Medulla oblongata (tissue), 1 donor: ENCODE results near the gene SIK3.
"Not testable (repeated sequence)": the region's sequence is repeated elsewhere in the genome, so short reads cannot be mapped to it uniquely, and the experiment has no call there.

Source experiments
- DNase-seq: peaks from one replicate; pipeline ENCODE4 v3.0.0-alpha.2; 2015; ENCODE audit errors: extremely low spot score

The SIK3 gene

DNA sequence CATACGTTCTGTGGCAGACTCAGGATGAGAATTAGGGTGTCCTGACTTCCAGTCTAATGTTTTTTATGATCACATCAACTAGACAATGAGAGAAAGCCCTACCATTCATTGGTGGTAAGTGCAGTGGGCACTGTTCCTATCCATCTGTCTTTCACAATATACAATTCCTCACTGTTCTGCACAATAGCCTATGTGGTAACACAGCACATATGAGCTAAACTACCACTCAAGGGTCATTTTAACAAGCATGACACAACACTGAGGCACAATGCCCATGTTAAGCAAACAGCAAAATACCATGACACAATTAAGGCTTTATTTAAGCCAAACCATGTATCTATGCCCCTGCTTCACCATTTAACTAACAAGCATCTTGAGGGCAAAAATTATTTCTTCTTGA, 52.3 kb downstream of the SIK3 start:
- DNase-seq = peak; percentile 85

DNA sequence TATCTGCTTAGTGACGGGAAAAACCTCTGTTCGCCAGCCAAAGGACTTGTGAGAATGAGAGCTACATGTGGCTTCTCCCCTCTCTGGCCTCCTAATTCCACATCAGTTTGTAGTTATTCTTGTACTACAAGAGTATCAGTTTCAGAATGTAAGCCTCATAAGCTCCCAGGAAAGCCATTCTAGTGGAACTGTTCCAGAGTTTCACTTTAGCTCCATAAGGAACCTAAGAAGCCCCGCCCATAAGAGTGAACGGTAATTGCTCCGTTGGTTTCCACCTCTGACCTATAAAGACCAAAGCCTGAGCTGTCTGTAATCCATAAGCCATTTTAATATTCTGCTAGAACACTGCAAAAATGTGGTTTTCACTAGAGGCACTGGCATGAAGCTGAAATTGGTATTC, 53.0 kb downstream of the SIK3 start:
- DNase-seq = no peak

DNA sequence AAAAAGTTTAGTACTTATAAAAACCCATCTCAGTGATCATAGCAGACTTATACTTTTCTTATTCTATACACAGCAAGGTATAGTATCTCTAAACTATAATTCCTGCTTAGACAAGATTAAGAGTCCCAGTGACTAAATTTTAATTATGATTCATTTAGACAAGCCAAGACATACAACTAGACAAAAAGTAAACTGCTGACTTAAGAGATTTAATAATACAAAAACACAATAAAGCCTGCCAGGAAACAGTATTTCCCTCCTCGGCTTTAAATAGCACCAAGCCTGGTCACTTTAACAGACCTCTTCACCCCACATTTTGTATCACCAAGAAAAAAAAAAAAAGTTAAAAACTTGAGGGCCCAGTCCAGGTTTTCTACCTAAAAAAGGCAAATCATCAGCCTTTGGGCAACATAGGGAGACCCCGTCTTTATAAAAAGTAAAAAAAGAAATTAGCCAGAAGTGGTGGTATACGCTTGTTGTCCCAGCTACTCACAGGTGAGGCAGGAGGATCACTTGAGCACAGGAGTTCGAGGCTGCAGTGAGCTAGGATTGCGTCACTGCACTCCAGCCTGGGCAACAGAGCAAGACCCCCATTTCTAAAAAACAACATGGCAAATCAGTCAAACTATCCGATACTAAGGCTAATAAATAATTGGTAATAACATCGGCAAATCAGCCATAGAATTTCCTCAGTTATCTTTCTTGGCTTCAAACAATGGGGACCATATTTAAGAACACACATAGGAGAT, 53.8 kb downstream of the SIK3 start:
- DNase-seq = no peak

DNA sequence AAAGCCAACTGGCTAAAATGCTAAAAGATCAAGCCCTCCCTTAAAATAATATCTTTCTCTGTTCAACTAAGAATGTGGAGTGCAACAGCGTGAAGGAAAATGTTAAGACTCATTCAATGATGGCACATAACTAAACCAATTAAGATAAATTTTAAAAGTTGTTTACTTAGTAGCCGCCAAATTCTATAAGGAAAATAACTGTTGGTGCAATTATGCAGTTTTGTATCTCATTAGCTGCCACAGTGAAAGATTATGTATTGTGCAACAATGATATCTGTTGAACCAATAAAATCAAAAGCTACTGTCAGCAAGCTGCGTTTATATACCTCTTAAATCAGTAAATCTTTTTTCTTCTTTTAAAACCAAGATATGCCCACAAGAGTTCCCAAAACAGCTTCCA, 55.5 kb downstream of the SIK3 start:
- no peak for DNase-seq

DNA sequence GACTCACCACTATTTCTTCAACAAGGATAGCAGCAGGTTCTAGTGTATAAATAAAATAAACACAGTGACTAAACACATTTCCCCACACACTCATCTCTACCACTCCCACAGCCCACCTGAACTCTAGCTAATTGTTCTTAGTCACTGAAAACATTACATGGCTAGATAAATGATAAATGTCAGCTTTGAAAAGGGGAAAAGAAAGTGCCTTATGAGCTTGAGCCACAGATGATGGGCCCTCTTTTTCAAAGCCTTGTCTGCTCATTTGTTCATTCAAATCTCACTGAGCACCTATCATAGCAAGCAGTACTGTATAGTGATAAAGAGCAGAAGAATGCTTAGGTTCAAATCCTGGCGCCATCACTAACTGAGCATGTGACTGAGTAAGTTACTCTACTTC, 58.3 kb downstream of the SIK3 start:
- no peak for DNase-seq

DNA sequence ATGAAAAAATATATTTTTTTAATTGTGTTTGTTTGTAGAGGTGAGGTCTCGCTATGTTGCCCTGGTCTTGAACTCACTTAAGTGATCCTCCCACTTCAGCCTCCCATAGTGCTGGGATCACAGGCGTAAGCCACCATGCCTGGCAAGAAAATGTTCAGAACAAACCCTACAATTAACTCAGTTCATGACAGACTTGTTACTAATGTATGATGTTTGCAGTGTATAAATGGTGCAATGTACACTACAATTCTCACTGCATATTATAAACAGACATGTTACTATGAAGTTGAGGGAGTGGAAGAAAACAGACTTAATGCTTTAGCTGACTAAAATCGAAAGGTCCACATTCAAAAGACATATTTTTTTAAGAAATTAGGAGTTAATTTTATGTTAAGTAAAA, 59.0 kb downstream of the SIK3 start:
- no peak for DNase-seq

DNA sequence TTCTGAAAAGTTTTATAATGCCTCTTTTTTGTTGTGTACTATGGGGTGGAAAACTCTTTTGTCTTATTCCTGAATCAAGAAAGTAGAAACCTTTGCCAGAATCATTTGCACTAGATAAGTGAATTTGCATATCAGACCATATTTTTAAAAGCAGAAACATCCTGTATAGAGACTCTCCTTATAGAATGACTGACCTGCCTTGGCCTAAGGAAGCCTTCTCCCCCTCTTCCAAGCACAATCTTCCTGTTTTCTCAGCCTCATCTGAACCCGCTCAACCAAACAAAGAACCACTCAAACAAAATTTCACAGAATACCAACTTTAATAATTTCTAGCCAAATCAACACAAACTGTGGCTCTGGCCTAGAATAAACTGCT, 60.3 kb downstream of the SIK3 start:
- DNase-seq = no peak

DNA sequence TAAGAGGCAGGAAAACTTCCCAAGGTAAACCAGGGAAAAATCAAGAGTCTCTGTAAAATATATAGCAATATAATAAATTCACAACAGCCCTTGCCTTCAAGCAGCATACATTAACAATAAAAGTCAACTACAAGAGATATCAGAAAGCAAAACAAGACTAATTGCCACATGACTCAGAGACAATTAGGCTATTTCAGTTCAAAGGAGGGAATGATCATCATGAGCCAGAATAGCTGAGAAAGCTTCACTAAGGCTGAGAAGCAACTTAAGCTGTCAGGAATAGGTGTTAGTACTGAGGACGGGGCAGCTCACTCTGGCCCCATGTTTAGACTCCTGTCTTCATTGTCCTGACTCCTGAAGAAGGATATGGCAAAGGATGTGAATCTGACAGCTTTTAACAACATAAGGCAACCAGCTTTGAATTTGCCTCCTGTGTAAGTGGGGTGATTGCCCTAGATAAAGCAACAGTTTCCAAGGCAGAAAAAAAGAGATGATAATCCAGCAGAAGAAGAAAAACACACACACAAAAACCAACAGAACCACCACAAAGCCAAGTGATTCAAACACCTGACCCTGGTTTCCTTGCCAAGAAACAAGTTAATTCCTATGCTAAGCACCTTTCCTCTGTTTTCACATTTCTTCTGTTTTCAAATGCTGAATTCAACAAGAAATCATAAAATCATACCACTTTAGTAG, 60.8 kb downstream of the SIK3 start:
- DNase-seq = peak; percentile 74

DNA sequence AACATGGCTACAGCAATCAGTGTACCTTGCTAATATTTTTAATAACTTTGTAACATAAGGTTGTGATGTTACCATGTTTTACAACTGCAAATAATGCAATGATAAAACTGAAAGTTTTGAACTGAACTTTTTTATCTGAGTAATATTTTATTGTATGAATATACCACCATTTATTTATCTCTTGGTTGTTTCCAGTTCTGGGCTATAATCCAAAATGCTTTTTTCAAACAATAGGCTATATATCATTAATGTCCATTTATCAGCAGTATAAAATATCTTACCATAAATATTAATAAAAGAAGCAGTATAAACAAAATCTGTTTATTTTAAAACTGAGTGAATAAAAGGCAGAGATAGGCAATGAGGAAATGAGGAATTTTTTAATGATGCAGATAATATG, 63.3 kb downstream of the SIK3 start:
- no peak for DNase-seq

DNA sequence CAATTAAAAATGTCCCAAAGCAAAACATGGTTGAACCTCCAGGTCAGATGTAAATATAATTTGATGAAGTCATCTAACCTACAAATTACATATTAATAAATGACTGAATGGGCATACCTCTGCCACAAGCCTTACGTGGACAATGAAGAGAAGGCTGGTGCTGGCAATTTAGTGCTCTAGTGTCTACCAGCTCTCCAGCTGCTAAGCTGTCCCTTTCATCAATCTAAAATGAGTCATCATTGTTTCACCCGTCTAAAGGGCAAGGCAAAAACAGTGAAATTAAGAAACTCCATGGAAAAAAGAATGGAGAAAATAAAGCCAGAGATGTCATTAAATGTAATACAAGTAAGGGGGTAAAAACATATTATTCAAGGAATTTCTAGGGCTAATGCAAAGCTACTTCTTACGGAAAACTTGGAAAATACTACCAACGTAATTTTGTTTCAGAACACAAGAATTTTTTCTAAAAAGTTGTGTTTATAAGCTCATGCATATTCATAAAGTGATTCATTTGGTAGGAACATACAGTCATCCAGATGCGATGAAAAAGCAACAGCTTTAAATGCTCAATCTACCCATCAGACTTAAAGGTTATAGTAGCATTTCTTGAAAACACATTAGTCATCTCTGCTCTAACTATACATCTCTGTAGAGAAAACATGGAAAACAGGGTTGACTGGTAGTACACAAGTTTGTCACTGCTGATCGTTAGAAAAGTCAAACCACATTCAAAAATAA, 71.5 kb downstream of the SIK3 start:
- no peak for DNase-seq

DNA sequence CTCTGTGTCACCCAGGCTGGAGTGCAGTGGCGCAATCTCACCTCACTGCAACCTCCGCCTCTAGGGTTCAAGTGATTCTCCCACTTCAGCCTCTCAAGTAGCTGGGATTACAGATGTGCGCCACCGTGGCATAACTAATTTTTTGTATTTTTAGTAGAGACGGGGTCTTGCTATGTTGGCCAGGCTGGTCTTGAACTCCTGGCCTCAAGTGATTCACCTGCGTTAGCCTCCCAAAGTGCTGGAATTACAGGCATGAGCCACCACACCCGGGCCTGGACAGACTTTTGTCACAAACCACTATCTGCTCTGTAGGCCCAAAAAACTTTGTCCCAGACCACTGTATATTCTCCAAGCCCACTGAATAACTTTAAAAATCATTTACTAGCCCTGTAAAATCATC, 74.5 kb downstream of the SIK3 start:
- DNase-seq = not testable (repeated sequence)

DNA sequence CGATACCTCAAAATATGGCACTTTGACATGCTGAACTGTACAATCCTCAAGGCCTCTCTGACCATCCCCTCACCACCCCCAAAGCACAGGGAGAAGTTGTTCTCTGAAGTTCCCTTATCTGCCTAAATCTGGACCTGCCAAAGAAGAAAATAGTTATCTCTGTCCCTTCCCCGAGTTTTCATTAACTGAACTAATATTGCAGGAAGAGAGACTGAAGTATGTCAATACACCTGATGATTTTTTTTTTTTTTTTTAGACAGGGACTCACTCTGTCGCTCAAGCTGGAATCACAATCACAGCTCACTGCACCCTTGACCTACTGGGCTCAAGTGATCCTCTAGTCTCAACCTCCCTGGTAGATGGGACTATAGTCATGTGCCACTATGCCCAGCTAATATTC, 75.0 kb downstream of the SIK3 start:
- no peak for DNase-seq

DNA sequence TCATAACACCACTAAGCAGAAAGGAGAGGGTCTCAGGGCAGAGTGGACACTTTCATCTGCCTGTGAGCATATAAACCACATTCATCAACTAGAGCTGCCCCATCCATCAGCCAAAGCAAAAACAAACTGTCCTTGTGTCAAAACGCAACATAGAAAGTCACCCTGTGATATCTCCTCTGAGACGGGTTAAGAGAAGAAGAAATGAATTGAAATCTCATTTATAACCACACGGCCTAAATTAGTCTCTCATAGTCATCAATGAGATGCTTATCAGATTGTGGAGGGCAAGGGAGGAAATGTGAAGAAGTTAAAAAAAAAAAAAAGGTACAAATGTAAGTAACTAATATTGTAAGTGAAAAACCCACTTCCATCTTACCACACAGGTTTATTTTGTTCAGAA, 75.7 kb downstream of the SIK3 start:
- no peak for DNase-seq

DNA sequence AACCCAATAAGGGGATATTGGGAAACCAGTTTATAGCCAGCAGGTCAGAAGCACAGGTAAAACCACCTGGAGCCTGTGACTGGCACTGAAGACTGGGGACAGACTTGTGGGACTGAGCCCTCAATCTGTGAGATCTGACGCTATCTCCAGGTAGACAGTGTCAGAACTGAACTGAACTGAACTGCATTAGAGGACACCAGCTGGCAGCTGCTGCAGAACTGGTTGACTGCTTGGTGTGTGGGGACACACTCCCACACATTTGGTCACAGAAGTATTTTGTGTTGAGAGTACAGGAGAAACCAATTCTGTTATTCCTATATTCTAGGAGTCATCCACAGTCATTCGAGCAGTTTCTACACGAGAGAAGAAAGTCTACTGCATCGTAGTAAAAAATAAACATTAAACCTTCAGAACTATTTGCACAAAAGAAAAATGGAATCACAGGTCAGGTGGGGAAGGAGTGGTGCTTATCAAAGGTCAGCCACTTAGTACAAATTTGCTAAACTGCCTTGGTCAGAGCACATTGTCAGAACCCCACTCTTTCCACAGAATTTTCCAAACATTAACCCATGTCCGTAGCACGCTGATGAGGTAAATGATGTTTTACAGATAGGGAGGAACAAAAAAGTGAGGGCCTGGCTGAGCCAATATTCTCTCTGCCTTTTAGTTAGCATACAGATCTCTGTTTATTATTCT, 77.2 kb downstream of the SIK3 start:
- DNase-seq = no peak

DNA sequence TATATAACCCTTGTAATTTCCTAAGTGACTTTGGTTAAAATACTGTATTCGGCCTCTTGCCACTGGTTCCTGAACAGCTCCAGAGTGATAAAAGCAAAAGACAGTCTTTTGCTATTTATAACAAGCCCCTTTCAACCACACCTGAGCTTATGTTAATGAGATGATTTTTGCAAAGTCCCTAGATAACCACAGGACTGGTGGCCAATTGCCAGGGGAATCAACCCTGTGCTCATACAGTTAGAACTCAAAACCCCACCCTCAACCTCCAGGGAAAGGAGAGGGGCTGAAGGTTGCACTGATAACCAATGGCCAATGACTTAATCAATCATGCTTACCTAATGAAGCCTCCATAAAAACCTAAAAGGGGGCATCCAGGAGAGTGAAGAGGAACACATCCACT, 77.9 kb downstream of the SIK3 start:
- DNase-seq = no peak

DNA sequence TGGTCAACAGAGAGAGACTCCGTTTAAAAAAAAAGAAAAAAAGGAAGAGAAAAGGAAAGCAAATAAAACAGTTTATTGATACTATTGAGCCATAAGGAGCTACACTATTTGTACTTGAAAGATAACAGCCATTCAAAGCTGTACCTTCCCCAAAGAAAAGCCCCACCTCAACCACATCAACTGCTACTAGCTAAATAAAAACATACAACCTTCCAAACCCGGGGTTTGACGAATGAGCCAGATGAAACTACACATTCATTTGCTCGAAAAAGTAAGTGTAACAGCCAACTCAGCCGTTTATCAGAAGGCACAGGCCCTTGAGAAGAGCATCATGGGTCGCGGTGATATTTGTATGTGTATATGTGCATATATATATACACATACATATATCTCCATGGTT, 78.4 kb downstream of the SIK3 start:
- DNase-seq = no peak

DNA sequence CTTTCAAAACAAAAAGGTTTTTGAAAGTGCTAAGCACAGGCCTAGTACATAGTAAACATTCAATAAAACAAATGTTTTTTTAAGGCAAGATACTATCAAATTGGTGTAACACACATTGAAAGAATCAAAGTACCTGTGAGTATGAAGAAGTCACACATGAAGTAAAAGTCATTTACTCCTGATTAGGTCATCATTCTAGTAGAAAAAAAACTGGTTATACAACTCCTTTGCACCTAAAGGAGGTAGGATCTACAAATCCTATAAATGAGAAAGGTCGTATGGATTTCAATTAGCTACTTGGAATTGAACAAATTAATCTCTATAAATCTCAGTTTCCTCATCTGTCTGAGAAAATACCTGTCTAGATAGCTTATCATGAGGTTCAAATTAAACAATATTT, 80.8 kb downstream of the SIK3 start:
- DNase-seq = no peak

DNA sequence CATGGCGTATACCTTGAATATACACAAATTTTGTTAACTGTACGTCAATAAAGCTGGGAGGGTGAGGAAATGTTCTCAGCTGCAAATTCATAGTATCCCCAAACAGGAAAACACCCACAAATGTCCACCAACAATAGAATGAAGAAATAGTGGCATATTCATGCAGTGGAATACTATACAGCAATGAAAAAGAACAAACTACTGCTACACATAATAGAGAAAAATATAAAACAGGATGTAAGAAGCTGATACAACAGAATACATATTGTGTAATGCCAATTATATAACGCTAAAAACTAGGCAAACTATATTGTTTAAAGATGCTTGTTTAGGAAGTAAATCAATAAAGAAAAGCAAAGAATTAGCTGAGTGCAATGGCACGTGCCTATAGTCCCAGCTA, 81.5 kb downstream of the SIK3 start:
- no peak for DNase-seq

DNA sequence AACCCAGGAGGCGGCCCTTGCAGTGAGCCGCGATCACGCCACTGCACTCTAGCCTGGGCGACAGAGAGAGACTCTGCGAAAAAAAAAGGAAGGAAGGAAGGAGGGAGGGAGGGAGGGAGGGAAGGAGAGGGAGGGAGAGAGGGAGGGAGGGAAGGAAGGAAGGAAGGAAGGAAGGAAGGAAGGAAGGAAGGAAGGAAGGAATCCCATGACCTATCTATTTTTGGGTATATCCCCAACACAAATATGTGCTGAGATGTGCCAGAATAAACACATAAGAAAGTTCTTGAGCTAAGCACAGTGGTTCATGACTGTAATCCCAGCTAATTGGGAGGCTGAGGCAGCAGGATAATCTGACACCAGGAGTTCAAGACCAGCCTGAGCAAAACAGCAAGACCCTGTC, 82.0 kb downstream of the SIK3 start:
- no peak for DNase-seq

DNA sequence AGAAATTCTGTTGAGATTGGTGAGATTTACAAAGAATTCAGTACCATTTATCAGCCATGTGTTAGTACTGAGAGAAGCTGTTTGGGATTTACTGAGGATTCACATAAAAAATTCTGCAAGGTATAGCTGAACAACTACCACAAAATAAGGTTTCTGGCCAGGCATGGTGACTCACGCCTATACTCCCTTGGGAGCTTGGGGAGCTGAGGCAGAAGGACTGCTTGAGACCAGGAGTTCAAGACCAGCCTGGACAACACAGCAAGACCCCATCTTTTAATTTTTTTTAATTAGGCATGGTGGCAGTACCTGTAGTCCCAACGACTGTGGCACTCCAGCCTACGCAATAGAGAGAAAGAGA, 86.7 kb downstream of the SIK3 start:
- no peak for DNase-seq

DNA sequence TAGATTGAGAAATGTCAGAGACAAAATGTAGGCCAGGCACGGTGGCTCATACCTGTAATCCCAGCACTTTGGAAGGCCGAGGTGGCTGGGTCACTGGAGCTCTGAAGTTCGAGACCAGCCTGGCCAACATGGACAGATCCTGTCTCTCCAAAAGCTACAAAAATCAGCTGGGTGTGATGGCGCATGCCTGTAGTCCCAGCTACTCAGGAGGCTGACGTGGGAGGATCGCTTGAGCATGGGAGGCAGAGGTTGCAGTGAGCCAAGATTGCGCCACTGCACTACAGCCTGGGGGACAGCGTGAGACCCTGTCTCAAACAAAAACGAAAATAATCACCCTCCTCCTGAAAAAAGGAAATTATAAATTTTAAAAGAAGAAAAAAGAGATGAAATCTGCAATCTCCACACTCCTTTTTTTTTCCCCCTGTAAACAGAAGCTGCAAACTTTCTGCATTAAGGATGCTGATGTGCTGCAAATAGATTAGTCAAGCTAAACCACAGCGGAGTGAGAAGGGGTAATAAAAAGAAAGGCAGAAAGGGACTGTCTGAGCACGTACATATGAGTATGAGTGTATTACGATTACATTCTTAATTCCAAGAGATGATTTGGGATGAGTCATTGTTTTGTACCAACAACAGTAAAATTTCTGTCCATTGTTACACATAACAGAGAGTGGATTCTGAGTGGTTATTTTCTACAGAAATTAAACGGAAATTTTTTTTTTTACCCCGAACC, 87.3 kb downstream of the SIK3 start:
- DNase-seq = no peak
